ENCODE measurements around the gene HAUS2.
A peak's percentile ranks its signal among the peaks of the same experiment; 100 is the strongest.
"Not testable (repeated sequence)": the region's sequence is repeated elsewhere in the genome, so short reads cannot be mapped to it uniquely, and the experiment has no call there.

HAUS2 gene

DNA sequence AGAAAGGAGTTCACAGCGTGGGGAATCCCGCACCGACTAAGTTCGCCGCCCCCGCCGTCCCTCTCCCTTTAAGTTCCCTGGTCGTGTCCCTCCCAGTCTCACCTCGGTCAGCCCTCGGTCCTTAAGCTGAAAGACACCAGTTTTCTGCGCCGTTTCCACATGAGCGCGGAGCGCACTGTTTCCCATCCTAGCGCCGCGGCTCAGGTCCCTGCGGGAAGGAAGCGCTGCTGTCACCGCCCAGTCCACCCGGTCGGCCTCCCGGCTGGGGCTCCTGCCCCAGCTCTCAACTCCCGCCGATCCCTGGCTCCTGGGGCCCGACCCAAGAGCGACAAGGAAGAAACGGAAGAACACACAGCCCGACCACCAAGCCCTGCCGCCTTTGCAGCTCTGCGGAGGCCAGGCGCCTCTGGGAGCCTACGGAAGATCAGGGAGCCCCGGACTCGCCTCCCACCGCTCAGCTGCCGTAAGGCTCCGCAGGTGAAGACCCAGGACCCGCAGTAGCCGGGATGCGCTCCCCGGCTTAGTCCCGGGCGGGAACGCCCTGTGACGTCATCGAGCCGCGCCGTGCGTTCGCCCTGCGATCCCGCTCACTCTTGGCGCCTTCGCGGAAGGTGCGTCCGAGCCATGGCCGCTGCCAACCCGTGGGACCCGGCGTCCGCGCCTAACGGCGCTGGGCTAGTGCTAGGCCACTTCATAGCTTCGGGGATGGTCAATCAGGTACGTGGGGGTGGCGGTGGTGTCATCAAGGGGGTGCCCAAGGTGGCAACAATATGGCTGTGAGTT lies at the start of gene HAUS2, which contains the start of gene LRRC57:
Gene HAUS2, plus strand, starts transcription at position 590 of the 783 bp plus-strand sequence. Its CDS starts 35 bp downstream, at position 625.
Gene LRRC57, minus strand, starts transcription at position 545 of the 783 bp plus-strand sequence. Its CDS starts 359 bp downstream, at position 186.
- DNase-seq (ENCODE audit: low read depth), result peak; percentile 87

- no peak for DNase-seq (ENCODE audit: low read depth)
Observed at GRCh38 chr15:42499858-42500609, 48.6 kb upstream of the HAUS2 start.

DNA sequence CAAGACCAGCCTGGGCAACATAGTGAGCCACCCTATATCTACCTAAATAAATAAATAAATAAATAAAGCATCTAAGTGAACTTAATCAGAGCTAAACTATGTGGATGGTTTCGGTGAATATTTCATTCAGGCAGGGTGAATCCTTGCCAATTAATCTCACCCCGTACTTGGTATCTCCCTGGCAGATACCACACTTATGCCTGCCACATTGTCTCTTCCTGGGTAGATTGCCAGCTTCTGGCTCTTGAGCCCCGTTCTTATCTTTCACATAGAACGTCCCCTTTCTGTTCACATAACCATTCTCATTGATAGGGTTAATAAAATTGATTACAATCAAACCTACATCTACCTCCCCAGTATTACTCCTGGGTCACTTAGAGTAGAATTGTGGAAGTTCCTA lies 46.2 kb upstream of the HAUS2 start:
- DNase-seq (ENCODE audit: low read depth), result no peak

GRCh38 chr15:42503825-42504224 lies 44.8 kb upstream of the HAUS2 start:
- DNase-seq (ENCODE audit: low read depth), result no peak

- no peak for DNase-seq (ENCODE audit: low read depth)
Observed at GRCh38 chr15:42504631-42505030, 44.0 kb upstream of the HAUS2 start.

DNA sequence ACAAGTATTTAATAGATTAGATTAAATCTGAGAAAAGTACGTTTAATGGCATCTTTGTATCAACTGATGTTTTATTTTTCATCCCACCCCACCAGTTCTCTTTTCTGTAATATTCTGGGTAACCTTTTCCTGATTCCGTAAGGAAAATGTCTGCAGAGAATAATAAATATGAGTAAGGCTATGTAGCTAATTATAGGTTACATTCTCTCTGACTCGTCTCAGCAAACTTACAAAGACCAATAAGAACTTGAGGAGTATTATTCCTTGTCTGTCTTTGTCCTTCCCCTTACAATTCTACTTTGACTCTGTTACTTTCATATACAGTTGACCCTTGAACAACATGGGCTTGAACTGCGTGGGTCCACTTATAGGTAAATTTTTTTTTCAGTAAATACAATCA lies 41.1 kb upstream of the HAUS2 start:
- DNase-seq (ENCODE audit: low read depth), result no peak

DNA sequence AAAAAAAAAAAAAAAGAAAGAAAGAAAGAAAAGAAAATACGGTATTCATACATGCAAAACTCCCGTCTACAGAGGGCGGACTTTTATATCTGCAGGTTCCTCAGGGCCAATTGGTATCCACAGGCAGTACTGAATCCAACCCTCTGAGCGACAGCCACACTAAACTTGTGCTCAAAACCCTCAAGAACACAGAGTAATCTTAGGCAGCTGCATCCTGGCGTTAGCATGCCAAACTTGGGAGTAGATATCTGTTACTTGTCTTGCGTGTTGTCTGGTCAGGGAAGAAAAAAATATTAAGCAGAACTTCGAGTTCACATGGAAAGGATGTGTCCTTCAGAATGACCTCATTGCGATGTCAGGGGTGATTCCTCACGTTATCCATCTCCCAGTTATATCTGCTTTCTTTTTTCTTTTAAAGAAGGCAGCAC lies 40.4 kb upstream of the HAUS2 start:
- DNase-seq (ENCODE audit: low read depth), result no peak

DNA sequence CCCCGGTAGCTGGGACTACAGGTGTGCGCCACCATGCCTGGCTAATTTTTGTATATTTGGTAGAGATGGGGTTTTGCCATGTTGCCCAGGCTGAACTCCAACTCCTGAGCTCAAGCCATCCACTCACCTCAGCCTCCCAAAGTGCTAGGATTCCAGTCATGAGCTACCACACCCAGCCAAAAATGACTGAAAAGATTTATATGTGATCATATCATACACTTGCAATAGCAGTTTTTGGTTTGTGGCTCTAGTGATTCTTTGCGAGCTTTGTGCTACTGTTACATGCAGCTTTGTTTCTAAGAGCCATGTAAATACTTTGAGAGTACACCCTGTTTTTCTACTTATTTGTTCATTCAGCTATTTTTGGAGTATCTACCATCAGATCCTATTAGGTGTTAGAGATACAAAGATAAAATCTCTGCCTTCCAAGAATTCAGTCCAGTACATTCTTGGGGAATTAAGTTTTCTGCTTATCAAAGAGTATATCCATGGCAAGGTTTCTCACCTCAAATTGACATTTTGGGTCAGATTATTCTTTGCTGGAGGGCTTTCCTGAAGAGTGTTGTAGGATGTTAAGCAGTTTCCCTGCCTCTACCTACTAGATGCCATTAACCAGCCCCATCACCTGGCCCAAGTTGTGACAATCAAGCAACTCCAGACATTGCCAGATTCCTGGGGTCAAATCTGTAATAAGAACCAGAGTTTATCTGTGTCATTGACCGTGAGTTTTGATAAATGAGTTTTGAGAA lies 38.2 kb upstream of the HAUS2 start:
- DNase-seq (ENCODE audit: low read depth), result no peak

DNA sequence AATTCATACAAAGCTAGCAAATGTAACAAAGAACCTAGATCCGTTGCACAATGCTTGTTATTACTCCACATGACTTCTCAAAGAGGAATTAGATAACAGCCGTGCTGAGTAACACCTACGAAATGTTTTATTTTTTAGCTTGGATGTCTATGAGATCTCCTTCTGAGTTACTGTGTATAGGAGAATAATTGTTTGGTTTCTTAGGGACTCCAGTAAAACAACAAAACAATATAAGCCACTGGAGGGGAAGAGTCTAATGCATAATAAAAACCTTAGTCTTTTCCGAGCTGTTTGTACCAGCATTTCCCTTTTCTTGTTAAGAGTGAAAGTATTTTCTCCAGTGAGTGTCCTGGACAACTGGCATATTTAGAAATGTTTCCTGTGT lies 37.6 kb upstream of the HAUS2 start:
- DNase-seq (ENCODE audit: low read depth), result no peak

DNA sequence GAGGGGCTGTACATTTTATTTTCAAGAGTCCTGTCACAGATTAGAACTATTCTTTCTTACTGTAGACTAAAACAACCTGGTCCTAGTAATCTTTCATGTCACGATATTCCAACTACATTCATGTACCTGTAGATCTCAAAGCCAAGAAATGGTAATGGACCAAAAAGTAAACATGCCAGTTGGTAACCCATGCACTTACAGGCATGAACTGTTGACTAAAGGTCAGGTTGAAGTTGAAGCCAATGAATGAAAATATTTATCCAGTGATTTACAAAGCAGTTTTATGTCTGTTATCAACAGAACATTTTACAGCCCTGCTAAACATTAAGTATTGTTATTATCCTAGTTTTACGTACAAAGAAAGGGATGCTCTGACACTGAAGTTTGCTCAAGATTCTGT lies 25.3 kb upstream of the HAUS2 start:
- DNase-seq (ENCODE audit: low read depth), result no peak

- DNase-seq (ENCODE audit: low read depth), result no peak
Observed at GRCh38 chr15:42528970-42529369, 19.7 kb upstream of the HAUS2 start.

DNA sequence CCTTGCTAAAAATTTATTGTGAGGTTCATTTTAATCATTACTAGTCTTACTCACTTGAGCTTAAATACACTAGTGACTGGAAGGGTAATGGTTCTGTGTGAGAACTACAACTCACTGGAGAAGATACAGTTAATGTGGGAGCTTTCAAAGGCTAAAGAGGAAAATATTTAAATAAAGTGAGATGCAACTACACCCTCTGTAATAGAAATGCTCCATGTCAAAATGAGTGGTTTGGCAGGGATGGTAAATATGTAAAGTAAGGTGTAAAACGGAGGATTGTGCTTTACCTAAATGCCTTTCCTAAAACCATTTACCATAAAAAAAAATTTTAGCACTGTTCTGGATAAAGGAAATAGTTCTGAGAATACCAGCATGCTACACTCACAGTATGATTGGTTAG lies 15.4 kb upstream of the HAUS2 start:
- no peak for DNase-seq (ENCODE audit: low read depth)

GRCh38 chr15:42544853-42545629 lies 3.6 kb upstream of the HAUS2 start:
- DNase-seq (ENCODE audit: low read depth), result no peak

GRCh38 chr15:42547918-42548248 lies 755 bp upstream of the HAUS2 start:
- DNase-seq (ENCODE audit: low read depth), result no peak

- no peak for DNase-seq (ENCODE audit: low read depth)
Observed at GRCh38 chr15:42549032-42549491, 424 bp downstream of the HAUS2 start.

GRCh38 chr15:42549741-42550392 lies 1.2 kb downstream of the HAUS2 start:
- no peak for DNase-seq (ENCODE audit: low read depth)

DNA sequence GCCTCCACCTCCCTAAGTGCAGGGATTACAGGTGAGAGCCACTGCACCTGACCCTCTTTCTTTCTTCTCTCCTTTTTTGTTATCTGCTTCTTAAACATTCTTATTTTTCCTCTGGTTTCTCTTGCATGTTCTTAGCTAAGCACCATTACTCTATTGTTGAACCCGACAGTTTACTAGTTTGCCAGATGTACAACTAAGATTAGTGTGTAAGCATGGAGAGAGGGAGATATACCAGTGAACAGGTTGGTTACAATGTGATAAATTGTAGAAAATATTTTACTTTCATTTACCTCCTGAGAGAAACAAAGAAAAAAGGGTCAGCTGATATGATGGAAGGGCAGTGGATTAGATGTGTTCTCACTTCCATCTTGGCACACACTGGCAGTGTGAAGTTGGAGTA lies 4.9 kb downstream of the HAUS2 start:
- no peak for DNase-seq (ENCODE audit: low read depth)

- not testable (repeated sequence) for DNase-seq (ENCODE audit: low read depth)
Observed at GRCh38 chr15:42556550-42557207, 8.0 kb downstream of the HAUS2 start.

DNA sequence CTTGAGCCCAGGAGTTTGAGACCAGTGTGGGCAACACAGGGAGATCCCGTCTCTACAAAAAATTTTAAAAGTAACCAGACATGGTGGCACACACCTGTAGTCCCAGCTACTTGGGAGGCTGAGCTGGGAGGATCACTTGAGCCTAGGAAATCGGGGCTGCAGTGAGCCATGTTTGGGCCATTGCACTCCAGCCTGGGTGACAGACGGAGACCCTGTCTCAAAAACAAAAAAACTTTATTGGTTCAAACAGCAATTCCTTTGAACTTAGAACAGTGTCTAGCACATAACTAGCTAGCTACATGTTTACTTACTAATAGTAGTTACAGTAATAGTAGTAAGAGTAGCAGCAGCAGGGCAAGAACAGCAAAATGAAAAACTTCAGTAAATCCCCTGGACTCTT lies 10.1 kb downstream of the HAUS2 start:
- DNase-seq (ENCODE audit: low read depth), result no peak

- peak; percentile 96 for DNase-seq (ENCODE audit: low read depth)
Observed at GRCh38 chr15:42575188-42576039, 26.8 kb downstream of the HAUS2 start, which contains the start of gene STARD9. Gene STARD9, plus strand, starts transcription at chr15:42575606. Its CDS starts 110 bp downstream, at chr15:42575716.

Measured in activated T-cell treated with anti-CD3 and anti-CD28 coated beads for 48 hours (primary cell).